KMS-11 (cell line): ENCODE results near the gene DLGAP1.

ENCODE experiments used
- H2AFZ ChIP-seq: fragments of 200-600 bp; sonication (generic); 2 replicates; pipeline ENCODE4 v1.6.1; 2016; ENCODE audit warnings: antibody characterized with exemption, mixed run types, low read depth
- H3K27ac ChIP-seq: fragments of 200-600 bp; sonication (generic); 2 replicates; pipeline ENCODE4 v1.6.1; 2016; ENCODE audit warnings: mild to moderate bottlenecking, mixed run types
- H3K27me3 ChIP-seq: fragments of 200-600 bp; sonication (generic); 2 replicates; pipeline ENCODE4 v1.6.1; 2017; ENCODE audit warnings: mild to moderate bottlenecking, low read depth, mixed run types, moderate library complexity; ENCODE audit not compliant: insufficient read depth
- H3K36me3 ChIP-seq: fragments of 200-600 bp; sonication (generic); 2 replicates; pipeline ENCODE4 v1.6.1; 2017; ENCODE audit warnings: mild to moderate bottlenecking, mixed run types; ENCODE audit not compliant: insufficient read depth
- H3K4me1 ChIP-seq: fragments of 200-600 bp; sonication (generic); 2 replicates; pipeline ENCODE4 v1.6.1; 2016; ENCODE audit warnings: mild to moderate bottlenecking, low read depth, mixed run types; ENCODE audit not compliant: poor library complexity, severe bottlenecking
- H3K4me2 ChIP-seq: fragments of 200-600 bp; sonication (generic); 2 replicates; pipeline ENCODE4 v1.7.0; 2016; ENCODE audit warnings: mild to moderate bottlenecking, mixed run types
- H3K4me3 ChIP-seq: fragments of 200-600 bp; sonication (generic); IDR thresholded peaks from 2 replicates; pipeline ENCODE4 v1.6.1; 2017; ENCODE audit warnings: low read depth, low read length, mixed read lengths; ENCODE audit not compliant: insufficient read depth
- H3K79me2 ChIP-seq: fragments of 200-600 bp; sonication (generic); 2 replicates; pipeline ENCODE4 v1.6.1; 2016; ENCODE audit warnings: low read depth, mixed run types; ENCODE audit not compliant: insufficient read depth
- H3K9ac ChIP-seq: fragments of 200-600 bp; sonication (generic); 2 replicates; pipeline ENCODE4 v1.6.1; 2016; ENCODE audit warnings: mild to moderate bottlenecking, mixed run types
- H4K20me1 ChIP-seq: fragments of 200-600 bp; sonication (generic); 2 replicates; pipeline ENCODE4 v1.6.1; 2016; ENCODE audit warnings: mild to moderate bottlenecking, mixed run types; ENCODE audit not compliant: insufficient read depth
- CTCF ChIP-seq: fragments of 200-600 bp; sonication (generic); conservative IDR thresholded peaks from 2 replicates; pipeline ENCODE4 v1.6.1; 2017; ENCODE audit warnings: low read depth, mild to moderate bottlenecking, antibody characterized with exemption, low read length, moderate library complexity, mixed read lengths

Gene DLGAP1

GRCh38 chr18:3967359-3968180 is 487.5 kb downstream of the DLGAP1 start:
- Histone ChIP-seq H3K79me2 (no peaks in the 10 kb centered on the region), H3K4me3 (no peak overlapping the region), H3K4me2 (no peak overlapping the region), H3K4me1 (no peaks in the 10 kb centered on the region), H3K27me3 (no peaks in the 10 kb centered on the region), H4K20me1 (no peaks in the 10 kb centered on the region), H3K36me3 (no peaks in the 10 kb centered on the region), H2AFZ (no peak overlapping the region), H3K27ac (no peak overlapping the region), H3K9ac (no peak overlapping the region)
- TF ChIP-seq CTCF = no peak

- H3K27ac ChIP-seq = no peak overlapping the region
- H3K4me1 ChIP-seq = no peaks in the 10 kb centered on the region
- no peak overlapping the region for H2AFZ ChIP-seq
- no peaks in the 10 kb centered on the region for H3K27me3 ChIP-seq
- TF ChIP-seq CTCF = no peak
- no peaks in the 10 kb centered on the region for H3K79me2 ChIP-seq
- no peak overlapping the region for H3K4me3 ChIP-seq
- no peaks in the 10 kb centered on the region for H3K36me3 ChIP-seq
- no peak overlapping the region for H3K9ac ChIP-seq
- no peaks in the 10 kb centered on the region for H4K20me1 ChIP-seq
- H3K4me2 ChIP-seq = no peak overlapping the region
Observed at GRCh38 chr18:3966642-3967358, 488.3 kb downstream of the DLGAP1 start.

- no peak for TF ChIP-seq CTCF
- H3K4me3 ChIP-seq = no peak overlapping the region
- H3K36me3 ChIP-seq = no peaks in the 10 kb centered on the region
- no peaks in the 10 kb centered on the region for H4K20me1 ChIP-seq
- H3K9ac ChIP-seq = no peak overlapping the region
- no peak overlapping the region for H3K4me2 ChIP-seq
- no peaks in the 10 kb centered on the region for H3K27me3 ChIP-seq
- H3K79me2 ChIP-seq = no peaks in the 10 kb centered on the region
- no peaks in the 10 kb centered on the region for H3K4me1 ChIP-seq
- H2AFZ ChIP-seq = no peak overlapping the region
- H3K27ac ChIP-seq = no peak overlapping the region
Observed at GRCh38 chr18:3966246-3966641, 488.9 kb downstream of the DLGAP1 start.

GRCh38 chr18:3960977-3961376 is 494.1 kb downstream of the DLGAP1 start:
- no peaks in the 10 kb centered on the region for H3K36me3 ChIP-seq
- no peak overlapping the region for H3K27ac ChIP-seq
- no peaks in the 10 kb centered on the region for H3K79me2 ChIP-seq
- H3K27me3 ChIP-seq = no peaks in the 10 kb centered on the region
- TF ChIP-seq CTCF = no peak
- H2AFZ ChIP-seq = no peak overlapping the region
- no peak overlapping the region for H3K4me2 ChIP-seq
- H3K4me1 ChIP-seq = no peaks in the 10 kb centered on the region
- H3K4me3 ChIP-seq = no peak overlapping the region
- no peak overlapping the region for H3K9ac ChIP-seq
- H4K20me1 ChIP-seq = no peaks in the 10 kb centered on the region
